ENCODE data around the gene ZC3HAV1L. TPM values are rescaled to one million over a fixed set of nuclear protein-coding genes. Genes with fewer than 3 reads are reported as not detected.

The ZC3HAV1L gene
- total RNA-seq, 1 donor from 2014 or later = 3.4 TPM

DNA sequence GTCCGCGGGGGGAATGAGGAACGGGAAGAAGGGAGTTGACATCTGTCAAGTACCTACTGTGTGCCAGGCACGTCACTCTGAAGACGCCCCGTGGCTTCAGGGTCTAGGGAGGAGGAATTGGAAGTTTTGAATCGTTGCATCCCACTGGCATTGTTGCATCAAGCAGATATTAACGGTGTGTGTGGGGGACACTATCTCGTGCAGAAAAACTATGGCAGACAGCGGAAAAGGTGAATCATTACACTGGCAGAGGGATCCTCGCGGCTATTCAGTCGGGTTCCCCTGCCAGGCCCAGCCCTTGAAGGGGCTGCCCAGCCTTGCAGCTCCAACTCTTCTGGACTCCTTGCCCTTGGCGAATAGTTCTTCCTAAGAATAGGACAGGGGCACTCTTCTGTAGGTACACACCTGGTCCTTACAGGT is 53.6 kb downstream of the ZC3HAV1L start:
- DNase-seq = no peak
- no peak for TF ChIP-seq CTCF (IDR thresholded peaks at IDR 0.05; ENCODE audit: borderline replicate concordance)
- H3K27ac ChIP-seq (replicated peaks) = no peak overlapping the region
- H3K27me3 ChIP-seq (ENCODE audit: low read depth) = no peaks in the 10 kb centered on the region
- peaks cover 18% of the 10 kb centered on the region for H3K4me1 ChIP-seq
- H3K9me3 ChIP-seq (replicated peaks) = peaks cover 4% of the 10 kb centered on the region
- H3K36me3 ChIP-seq = no peaks in the 10 kb centered on the region
- peak overlapping the region; percentile 77 for H3K4me3 ChIP-seq
- intact Hi-C loops (cut with micrococcal nuclease) = loop anchor here (10.0 kb wide), 1 partner anchor 97 kb away; no protein-coding TSS in a partner anchor

GRCh38 chr7:138981332-138982203 is 54.3 kb downstream of the ZC3HAV1L start, which contains the start of gene KIAA1549:
Gene KIAA1549, minus strand, starts transcription at chr7:138981389. Its CDS starts 120 bp downstream, at chr7:138981269.
- no peaks in the 10 kb centered on the region for H3K9me3 ChIP-seq (replicated peaks)
- H3K27me3 ChIP-seq (ENCODE audit: low read depth) = no peaks in the 10 kb centered on the region
- H3K4me3 ChIP-seq = peak within 1 kb of the TSS; percentile 77
- peak; percentile 67 for DNase-seq
- H3K36me3 ChIP-seq = no peaks in the 10 kb centered on the region
- TF ChIP-seq CTCF (IDR thresholded peaks at IDR 0.05; ENCODE audit: borderline replicate concordance) = peak; percentile 13
- intact Hi-C loops (cut with micrococcal nuclease) = loop anchor here (10.0 kb wide), 1 partner anchor 97 kb away; no protein-coding TSS in a partner anchor
- H3K4me1 ChIP-seq = peaks cover 18% of the 10 kb centered on the region
- peak within 1 kb of the TSS; percentile 60 for H3K27ac ChIP-seq (replicated peaks)

- peak overlapping the region; percentile 60 for H3K27ac ChIP-seq (replicated peaks)
- no peaks in the 10 kb centered on the region for H3K27me3 ChIP-seq (ENCODE audit: low read depth)
- no peaks in the 10 kb centered on the region for H3K9me3 ChIP-seq (replicated peaks)
- no peaks in the 10 kb centered on the region for H3K36me3 ChIP-seq
- H3K4me1 ChIP-seq = peaks cover 21% of the 10 kb centered on the region
- peak overlapping the region; percentile 77 for H3K4me3 ChIP-seq
- peak; percentile 19 for DNase-seq
- TF ChIP-seq CTCF (IDR thresholded peaks at IDR 0.05; ENCODE audit: borderline replicate concordance) = no peak
- intact Hi-C loops (cut with micrococcal nuclease) = loop anchor here (10.0 kb wide), 1 partner anchor 96 kb away; no protein-coding TSS in a partner anchor
Observed at GRCh38 chr7:138980563-138981291, 55.1 kb downstream of the ZC3HAV1L start.

GRCh38 chr7:138979988-138980562 is 55.8 kb downstream of the ZC3HAV1L start:
- TF ChIP-seq CTCF (IDR thresholded peaks at IDR 0.05; ENCODE audit: borderline replicate concordance) = no peak
- no peaks in the 10 kb centered on the region for H3K27me3 ChIP-seq (ENCODE audit: low read depth)
- H3K4me3 ChIP-seq = peak overlapping the region; percentile 77
- no peak for DNase-seq
- intact Hi-C loops (cut with micrococcal nuclease) = loop anchor here (10.0 kb wide), 1 partner anchor 95 kb away; no protein-coding TSS in a partner anchor
- no peak overlapping the region for H3K27ac ChIP-seq (replicated peaks)
- H3K36me3 ChIP-seq = no peaks in the 10 kb centered on the region
- H3K9me3 ChIP-seq (replicated peaks) = no peaks in the 10 kb centered on the region
- peaks cover 26% of the 10 kb centered on the region for H3K4me1 ChIP-seq
